ENCODE measurements around the gene HSD17B1.

Gene HSD17B1

DNA sequence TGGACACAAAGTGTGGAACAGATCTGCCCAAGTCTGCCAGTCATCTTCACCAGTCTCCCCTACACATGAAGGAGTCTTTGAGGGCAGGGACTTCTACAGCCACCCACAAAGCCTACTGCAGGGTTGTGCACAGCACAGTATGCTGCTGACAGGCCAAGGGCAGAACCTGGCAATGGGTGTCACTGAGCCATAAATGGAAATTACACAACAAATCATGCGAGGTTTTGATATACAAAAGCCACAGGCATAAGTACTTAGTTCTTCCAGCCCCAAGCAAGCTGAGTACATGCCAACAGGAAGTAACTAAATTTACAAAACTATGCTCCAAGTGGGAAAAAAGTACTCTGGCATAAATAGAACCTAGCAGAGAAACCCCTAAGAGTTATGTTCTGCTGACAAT is 32.6 kb downstream of the HSD17B1 start:
- no peak overlapping the region for H3K4me3 ChIP-seq (ENCODE audit: low read depth, low read length)
- in situ Hi-C loops (cut with HindIII; ENCODE audit: low sequenced_read_pairs): no loop called here
- DNase-seq (ENCODE audit: low read depth, low spot score): no peak
- TF ChIP-seq, protein P1, sequence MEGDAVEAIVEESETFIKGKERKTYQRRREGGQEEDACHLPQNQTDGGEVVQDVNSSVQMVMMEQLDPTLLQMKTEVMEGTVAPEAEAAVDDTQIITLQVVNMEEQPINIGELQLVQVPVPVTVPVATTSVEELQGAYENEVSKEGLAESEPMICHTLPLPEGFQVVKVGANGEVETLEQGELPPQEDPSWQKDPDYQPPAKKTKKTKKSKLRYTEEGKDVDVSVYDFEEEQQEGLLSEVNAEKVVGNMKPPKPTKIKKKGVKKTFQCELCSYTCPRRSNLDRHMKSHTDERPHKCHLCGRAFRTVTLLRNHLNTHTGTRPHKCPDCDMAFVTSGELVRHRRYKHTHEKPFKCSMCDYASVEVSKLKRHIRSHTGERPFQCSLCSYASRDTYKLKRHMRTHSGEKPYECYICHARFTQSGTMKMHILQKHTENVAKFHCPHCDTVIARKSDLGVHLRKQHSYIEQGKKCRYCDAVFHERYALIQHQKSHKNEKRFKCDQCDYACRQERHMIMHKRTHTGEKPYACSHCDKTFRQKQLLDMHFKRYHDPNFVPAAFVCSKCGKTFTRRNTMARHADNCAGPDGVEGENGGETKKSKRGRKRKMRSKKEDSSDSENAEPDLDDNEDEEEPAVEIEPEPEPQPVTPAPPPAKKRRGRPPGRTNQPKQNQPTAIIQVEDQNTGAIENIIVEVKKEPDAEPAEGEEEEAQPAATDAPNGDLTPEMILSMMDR (IDR thresholded peaks at IDR 0.05; ENCODE audit: low read depth, low read length): no peak

- in situ Hi-C loops (cut with HindIII; ENCODE audit: low sequenced_read_pairs): no loop called here
- TF ChIP-seq, protein P1 (IDR thresholded peaks at IDR 0.05; ENCODE audit: low read depth, low read length): no peak
- no peak for DNase-seq (ENCODE audit: low read depth, low spot score)
- H3K4me3 ChIP-seq (ENCODE audit: low read depth, low read length): no peak overlapping the region
Measured at GRCh38 chr17:42586514-42587230, 33.9 kb downstream of the HSD17B1 start.

DNA sequence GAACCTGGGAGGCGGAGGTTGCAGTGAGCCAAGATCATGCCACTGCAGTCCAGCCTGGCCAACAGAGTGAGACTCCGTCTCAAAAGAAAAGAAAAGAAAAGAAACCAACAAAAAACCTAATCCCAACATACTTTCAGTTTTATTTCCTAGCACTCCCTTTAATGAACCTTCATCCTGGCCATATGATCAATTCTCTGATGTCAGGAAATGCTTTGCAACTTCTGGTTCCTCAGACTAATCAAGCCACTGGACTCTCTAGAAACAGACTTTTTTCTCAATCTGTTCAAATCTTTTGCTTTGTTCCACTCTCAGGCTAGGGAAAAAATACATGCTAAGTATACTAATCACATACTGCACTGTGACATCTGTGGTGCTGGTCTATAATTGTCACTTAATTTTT is 38.2 kb downstream of the HSD17B1 start:
- TF ChIP-seq, protein P1 (IDR thresholded peaks at IDR 0.05; ENCODE audit: low read depth, low read length): no peak
- DNase-seq (ENCODE audit: low read depth, low spot score): no peak
- no peak overlapping the region for H3K4me3 ChIP-seq (ENCODE audit: low read depth, low read length)
- in situ Hi-C loops (cut with HindIII; ENCODE audit: low sequenced_read_pairs): no loop called here

DNA sequence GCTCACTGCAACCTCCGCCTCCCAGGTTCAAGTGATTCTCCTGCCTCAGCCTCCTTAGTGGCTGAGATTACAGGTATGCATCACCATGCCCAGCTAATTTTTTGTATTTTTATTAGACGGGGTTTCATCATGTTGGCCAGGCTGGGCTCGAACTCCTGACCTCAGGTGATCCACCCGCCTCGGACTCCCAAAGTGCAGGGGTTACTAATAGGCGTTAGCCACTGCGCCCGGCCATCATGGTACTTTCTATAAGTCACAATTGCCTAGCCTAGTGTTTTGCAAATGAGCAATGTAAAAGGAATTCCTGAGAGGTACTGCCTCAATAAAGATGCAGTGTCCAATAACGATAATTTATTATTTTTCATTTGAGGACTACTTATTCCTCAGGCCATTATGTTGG is 38.7 kb downstream of the HSD17B1 start:
- in situ Hi-C loops (cut with HindIII; ENCODE audit: low sequenced_read_pairs): no loop called here
- no peak for DNase-seq (ENCODE audit: low read depth, low spot score)
- H3K4me3 ChIP-seq (ENCODE audit: low read depth, low read length): no peak overlapping the region
- TF ChIP-seq, protein P1 (IDR thresholded peaks at IDR 0.05; ENCODE audit: low read depth, low read length): no peak

- TF ChIP-seq, protein P1 (IDR thresholded peaks at IDR 0.05; ENCODE audit: low read depth, low read length): no peak
- in situ Hi-C loops (cut with HindIII; ENCODE audit: low sequenced_read_pairs): no loop called here
- no peak for DNase-seq (ENCODE audit: low read depth, low spot score)
- H3K4me3 ChIP-seq (ENCODE audit: low read depth, low read length): no peak overlapping the region
Measured at GRCh38 chr17:42596386-42596785, 43.7 kb downstream of the HSD17B1 start.

- in situ Hi-C loops (cut with HindIII; ENCODE audit: low sequenced_read_pairs): no loop called here
- no peak for DNase-seq (ENCODE audit: low read depth, low spot score)
- H3K4me3 ChIP-seq (ENCODE audit: low read depth, low read length): no peak overlapping the region
- TF ChIP-seq, protein P1 (IDR thresholded peaks at IDR 0.05; ENCODE audit: low read depth, low read length): no peak
Measured at GRCh38 chr17:42598905-42599304, 46.2 kb downstream of the HSD17B1 start.
